CD4-positive, alpha-beta T cell treated with Interferon alpha-2 for 1 hour (primary cell): ENCODE measurements around the gene DPH7.
"Not testable (repeated sequence)": the region's sequence is repeated elsewhere in the genome, so short reads cannot be mapped to it uniquely, and the experiment has no call there.

Experiments used
- DNase-seq, 2 donors: peaks; one replicate each; pipeline ENCODE4 v3.0.0-alpha.2; 2020 to 2022

The DPH7 gene

DNA sequence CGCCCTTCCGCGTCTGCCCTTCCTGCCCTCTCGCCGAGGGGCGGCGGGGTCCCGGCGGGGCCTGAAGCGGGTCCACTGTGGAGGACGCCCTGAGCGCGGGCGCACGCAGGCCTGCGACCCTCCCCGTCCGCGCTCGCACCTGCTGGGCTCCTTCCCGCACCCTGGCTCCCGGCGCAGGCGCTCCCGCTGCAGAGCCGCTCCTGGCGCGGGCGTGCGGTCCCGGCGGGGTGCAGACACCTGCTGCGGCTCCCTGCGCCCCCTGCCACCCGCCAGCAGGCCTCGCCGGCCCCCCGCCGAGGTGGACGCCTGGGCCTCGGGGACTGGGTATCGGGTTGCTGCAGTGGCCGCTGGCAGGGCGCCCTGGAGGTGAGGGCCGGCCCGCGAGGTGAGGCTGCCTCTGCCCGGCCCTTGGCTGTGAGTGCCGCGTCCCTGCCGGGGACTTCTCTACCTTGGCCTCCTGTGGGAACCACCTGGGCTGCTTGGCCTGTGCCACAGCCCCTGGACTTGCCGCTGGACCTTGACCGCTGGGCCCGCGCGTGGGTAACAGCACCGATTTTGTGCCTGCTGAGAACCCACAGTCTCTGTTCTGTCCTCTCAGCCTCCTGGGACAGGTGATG lies 27.4 kb upstream of the DPH7 start:
- DNase-seq, result no peak

DNA sequence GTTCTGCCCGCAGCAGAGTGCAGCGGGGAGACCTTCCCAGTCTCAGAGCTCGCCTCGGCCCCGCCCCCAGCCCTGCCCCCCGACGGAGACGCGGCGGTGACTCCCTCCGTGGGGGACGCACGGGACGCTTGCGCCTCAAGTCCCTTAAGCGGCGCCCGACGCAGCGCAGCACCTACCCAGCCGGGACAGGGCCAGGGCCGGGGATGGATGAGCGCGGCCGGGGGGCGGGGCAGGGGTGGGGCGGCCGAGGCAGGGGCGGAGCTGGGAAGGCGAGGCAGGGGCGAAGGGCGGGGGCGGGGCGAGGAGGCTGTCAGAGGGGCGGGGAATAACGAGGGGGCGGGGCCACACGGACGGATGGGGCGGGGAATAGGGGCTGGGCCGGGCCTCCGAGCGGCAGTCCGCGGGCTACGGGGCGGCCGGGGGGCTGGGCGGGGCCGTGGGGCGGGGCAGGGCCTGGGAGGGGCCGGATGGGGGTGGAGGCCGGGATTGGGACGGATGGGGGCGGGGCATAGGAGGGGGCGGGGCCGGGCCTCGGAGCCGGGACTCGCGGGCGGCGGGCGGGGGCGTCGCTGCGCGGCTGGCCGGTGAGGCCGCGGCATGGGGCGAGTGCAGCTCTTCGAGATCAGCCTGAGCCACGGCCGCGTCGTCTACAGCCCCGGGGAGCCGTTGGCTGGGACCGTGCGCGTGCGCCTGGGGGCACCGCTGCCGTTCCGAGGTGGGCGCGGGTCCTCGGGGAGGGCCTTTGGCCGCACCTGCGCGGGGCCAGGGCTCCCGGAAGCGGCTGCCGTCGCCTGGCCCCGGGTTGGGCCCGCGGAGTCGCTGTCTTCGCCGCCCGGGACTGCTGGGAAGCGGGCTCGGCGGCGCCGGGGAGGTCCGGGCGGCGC lies 26.6 kb upstream of the DPH7 start, which contains the start of gene ARRDC1:
ARRDC1 (plus strand) TSS at position 566 of the 884 bp plus-strand sequence; CDS start at position 598, 32 bp downstream.
- peak; percentile 93 to 94 for DNase-seq

DNA sequence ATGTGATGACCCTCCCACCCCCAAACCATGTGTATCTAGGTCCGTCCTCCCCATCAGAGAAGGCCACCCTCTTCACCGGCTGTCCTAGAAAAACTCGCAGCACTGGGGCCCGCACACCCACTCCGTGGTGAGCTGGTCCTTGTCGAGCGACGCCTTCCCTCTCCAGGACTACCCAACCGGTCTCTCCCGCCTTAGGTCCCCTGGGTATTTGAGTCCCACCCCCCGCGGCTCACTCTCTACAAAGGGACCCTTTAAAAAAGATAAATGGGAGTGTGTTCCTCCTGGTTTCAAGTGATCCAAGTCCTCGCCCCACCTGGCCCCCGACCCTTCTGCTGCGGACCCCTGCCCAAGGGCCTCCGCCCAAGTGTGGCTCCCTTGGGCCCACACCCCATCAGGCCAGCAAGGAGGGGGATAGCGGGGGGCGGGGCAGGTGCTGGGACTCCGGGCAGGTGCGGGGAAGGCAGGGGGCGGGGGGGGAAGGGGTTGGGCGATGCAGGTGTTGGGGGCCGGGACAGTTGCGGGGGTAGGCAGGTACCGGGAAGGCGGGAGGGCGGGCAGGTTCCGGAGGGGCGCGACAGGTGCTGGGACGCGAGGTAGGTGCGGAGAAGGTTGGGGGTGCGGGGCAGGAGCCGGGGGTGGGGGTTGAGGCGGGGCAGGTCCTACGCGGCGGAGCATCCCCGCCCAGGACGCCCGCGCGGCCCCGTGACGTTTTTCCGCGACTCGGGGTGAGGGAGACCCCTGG lies 25.8 kb upstream of the DPH7 start:
- DNase-seq, result no peak

DNA sequence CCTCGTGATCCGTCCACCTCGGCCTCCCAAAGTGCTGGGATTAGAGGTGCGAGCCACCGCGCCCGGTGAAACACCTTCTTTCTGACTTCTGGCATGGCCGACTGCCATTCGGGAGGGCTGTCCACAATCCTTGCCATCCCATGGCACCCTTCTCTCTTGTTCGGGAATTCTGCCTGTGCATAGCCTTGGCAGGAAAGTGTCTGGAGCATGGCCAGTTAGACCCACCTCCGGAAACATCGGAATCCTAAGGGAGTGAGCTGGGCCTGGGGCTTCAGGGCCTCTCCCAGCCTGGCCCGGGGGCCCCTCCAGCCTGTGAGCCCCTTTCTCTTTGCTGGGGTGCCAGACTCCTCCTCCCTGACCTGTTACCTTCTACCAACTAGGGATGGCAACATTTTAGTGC lies 25.2 kb upstream of the DPH7 start:
- no peak for DNase-seq

DNA sequence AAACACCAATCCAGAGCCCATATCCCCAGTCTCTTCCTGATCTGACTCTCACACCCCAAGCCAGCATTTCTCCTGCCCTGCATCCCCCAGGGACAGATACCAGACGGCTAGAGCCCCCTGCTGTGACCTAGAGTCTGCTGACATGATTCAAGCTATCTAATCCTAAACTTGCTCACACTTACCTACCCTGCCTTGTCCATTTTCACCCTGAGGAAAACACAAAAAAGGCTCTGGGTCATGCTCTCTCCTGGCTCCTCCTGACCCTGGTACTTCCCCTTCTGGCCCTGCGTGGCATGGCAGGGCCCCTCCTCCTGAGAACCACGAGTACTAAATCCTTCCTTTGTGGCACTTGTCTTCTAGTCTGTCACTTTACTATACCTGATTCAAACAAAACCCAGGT lies 23.9 kb upstream of the DPH7 start:
- no peak for DNase-seq

DNA sequence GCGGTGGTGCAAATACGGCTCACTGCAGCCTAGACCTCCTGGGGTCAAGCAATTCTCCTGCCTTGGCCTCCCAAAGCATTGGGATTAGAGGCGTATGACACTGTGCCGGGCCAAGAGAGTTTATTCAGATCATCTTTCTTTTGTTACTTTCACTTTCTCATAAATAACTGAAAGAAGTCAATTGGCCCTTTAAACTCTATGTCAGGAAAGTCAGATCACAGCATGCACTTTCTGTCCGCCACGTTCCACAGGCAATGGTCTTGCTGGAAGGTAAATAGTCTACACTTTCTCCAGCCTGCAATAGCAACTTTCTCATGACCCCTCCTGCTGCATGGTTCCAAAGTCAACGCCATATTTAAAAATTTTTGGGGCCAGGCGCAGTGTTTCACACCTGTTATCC lies 20.2 kb upstream of the DPH7 start:
- no peak for DNase-seq

DNA sequence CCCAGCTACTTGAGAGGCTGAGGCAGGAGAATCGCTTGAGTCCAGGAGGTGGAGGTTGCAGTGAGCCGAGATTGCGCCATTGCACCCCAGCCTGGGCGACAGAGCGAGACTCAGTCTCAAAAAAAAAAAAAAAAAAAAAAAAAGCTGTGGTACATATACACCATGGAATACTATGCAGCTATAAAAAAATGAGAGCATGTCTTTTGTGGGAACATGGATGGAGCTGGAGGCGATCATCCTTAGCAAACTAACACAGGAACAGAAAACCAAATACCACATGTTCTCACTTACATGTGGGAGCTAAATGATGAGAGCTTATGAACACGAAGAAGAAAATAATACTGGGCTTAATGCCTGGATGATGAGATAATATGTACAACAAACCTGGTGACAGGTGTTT lies 17.9 kb upstream of the DPH7 start:
- DNase-seq, result not testable (repeated sequence)

DNA sequence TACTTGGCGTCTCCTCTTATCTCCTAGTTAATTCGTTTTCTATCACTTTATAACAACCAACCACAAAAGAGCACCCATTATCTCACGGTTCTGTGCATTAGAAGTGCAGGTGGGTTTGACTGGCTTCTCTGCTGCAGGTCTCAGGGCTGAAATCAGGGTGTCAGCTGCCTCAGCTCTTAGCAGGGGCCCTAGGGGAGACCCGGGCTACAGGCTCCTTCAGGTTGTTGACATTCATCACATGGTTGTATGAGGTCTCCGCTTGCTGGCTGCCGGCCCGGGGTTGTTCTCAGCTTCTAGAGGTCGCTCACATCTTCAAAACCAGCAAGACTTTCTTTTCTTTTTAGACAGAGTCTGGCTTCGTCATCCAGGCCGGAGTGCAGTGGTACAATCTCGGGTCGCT lies 14.5 kb upstream of the DPH7 start:
- DNase-seq, result no peak

DNA sequence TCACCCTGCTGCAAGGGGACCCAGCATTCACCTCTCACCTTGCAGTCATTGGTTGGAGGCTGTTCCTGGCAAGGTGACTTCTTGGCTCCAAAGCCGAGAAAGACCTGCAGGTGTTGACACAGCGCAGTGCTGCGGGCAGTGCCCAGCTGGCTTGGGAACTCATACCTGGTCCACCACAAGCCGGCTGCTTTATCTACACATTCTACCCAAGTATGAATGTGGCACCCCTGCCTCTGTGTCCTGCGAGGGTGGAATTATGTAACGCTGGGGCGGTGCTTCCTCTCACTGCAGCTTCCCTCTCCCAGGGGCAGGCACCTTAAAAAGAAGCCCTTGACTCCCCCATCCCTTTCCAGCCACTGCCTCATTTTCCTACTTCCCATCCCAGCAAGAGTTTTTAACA lies 14.0 kb upstream of the DPH7 start:
- DNase-seq, result no peak

DNA sequence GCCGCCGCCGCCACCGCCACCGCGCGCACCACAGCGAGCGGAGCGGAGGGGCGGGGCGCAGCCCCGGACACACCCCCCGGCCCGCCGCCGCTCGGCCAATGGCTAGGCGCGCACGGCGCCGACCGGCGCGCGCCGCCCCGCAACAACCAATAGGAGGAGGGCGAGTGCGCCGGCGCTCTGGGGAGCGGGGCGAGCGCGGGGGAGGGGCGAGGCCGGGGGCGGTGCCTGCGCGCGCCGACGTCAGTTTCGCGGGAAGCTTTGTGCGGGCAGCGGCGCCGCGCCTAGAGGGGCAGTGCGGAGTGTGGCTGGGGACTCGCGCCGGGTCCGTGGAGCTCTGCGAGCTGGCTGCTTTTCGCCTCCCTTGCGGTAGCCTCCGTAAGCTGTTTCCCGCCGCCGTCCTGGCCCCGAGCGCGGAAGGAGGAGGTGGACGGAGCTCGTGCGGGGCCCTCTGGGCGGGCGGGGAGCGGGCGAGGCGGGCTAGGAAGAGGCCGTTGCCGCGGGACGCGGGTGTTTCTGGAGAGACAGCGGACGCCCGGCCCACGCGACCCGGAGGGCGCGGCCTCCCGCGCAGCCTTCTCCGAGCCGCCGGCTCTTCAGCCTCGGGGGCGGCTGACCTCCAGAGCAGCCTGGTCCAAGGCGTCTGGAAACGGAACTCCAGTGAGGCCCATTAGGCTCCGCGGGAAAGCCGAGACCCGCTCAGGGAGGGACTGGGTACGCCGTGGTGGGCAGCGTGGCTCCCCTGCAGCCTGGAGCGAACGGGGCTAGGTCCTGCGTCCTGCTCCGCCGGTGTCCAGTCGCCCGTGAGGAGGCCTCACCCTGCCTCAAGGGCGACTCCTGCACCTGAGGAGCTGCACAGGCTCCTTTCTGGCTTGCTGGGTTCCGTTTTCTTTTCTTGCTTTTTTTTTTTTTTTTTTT lies 12.0 kb upstream of the DPH7 start, which contains the start of gene ZMYND19:
ZMYND19 (minus strand) TSS at position 44 of the 915 bp plus-strand sequence. CDS start 249 bp downstream, outside the sequence.
- DNase-seq, result peak; percentile 87 to 93

DNA sequence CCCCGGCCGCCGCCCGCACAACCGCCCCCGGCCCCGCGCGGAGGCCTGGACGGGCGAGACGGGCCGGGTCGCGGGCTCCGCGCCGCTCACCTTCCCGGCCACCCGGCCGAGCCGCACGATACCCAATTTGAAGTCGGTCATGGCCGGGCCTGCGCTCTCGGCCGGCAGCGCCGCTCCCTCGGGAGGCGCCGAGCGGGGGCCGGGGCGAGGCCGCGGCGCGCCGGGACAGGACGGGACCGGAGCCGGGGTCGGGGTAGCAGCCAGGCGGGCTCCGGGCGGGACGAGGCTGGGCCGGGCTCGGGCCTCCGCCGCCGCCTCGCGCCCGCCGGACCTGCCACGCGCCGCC lies 11.4 kb upstream of the DPH7 start:
- no peak for DNase-seq

DNA sequence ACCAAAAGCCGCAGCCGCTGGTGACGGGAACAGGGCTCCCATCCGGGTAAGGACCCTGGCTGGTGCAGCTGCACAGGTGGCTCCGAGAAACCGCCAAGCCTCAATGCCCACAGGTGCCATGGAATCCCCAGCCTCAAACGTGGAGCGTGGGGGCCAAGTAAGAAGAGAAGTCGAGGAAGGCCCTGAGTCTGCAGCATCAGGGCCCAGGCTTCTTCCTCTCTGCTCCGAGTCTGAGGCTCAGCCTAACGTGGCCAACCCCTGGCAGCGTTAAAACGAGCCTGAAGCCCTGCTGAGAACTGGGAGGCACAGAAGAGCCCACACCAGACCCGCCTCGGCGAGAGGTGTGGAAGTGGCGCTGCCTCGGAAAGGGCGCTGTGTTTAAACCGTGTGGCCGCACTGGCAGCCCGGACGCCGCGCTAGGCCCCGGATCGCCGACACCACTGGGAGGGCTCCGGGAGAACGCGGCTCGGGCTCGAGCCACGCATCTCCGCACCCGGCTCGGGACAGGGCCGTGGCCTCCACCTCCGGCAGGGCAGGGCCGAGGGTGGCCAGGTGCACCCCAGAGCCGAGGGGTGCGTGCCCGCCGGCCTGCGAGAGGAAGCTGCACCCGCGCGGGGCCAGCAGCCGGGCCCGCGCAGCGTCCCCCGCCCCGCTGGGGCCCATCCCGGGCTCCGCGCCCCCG lies 10.9 kb upstream of the DPH7 start:
- DNase-seq, result no peak

DNA sequence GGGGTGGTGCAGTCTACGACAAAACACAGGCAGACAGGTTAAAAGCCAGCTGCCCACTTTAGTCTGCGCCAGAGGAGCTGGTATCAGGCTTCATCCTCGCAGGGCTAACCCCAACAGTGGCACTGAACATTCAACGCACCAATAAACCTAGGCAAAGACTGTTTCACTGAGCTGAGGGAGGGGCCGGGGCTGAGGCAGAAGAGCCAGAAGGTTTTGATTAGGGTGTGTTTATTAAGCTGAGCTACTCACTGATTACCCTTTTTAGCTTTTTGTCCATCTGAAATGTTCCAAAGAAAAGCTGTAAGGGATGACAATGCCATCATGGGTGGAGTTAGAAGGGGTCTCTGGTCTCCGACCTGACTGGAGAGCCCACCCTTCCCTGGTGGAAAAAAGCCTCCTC lies 10.2 kb upstream of the DPH7 start:
- DNase-seq, result no peak

DNA sequence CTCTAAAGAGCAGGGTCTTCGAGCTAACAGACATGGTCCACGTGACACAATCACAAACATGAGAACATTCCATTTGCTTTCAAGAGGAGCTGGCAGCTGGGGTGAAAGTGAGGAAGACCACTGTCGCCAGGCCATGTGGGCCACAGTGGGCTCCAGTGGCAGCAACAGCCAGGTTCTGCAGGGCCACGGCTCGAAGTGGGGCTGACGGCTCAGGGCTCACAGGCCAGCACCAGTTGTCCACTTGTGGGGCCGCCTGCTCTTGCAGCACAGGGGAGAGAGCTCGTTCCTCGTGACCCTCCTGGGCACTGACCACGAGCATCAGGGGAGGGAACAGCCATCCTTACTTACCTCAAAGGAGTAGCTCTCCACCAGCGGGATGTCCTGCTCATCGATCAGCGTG lies 9.6 kb upstream of the DPH7 start:
- no peak for DNase-seq

DNA sequence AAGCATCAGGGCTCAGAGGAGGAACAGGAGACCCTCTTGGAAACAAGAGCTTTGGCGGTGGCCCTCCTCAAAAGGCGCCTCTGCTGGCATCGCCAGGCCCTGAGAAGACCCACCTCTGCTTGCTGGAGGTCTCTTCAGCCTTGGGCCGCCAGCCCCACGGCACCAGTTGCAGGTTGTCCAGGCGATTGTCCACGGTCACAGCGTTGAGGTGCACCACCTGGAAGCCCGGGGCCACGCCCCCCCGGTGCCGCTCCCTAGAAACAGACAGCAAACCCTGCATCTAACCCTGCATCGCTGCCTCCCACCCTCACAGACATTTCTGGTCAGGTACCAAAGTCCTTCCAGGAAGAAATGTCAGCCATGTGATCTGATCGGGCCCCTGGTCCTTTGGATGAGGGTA lies 8.1 kb upstream of the DPH7 start:
- DNase-seq, result no peak

DNA sequence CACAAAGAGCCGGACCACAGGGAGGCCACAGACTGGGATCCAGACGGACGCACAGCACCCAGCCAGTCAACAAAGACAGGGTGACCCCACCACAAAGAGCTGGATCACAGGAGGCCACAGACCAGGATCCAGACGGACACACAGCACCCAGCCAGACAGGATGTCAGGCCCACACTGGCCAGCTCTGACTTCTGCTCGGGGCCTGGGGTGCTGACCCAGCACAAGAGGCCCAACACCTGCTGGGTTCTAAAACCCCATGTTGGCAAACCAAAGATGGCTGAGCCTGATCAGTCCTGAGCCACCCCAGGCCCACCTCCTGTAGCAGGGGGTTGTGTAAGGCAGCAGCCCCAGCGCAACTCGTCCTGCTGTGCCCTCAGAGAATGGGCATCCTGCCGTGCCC lies 5.2 kb upstream of the DPH7 start:
- no peak for DNase-seq

DNA sequence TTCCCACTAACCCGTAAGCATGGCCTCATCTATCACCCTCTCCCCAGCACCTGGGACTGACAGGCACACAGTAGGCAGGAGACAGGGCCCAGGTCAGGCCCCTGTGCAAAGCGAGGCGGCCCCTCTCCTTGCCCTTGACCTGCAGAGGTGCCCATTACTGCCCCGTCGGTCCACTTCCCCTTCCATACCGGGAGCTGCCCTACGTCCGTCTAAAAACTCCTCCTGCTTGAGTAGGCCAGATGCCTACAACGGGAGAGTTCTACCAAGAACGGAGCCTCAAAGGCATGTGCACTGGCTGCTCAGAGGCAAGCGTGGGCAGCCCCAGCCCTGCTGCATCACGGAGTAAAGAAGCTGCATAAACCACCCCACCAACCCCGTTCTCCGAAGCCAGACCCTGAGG lies 4.6 kb upstream of the DPH7 start:
- DNase-seq, result no peak

DNA sequence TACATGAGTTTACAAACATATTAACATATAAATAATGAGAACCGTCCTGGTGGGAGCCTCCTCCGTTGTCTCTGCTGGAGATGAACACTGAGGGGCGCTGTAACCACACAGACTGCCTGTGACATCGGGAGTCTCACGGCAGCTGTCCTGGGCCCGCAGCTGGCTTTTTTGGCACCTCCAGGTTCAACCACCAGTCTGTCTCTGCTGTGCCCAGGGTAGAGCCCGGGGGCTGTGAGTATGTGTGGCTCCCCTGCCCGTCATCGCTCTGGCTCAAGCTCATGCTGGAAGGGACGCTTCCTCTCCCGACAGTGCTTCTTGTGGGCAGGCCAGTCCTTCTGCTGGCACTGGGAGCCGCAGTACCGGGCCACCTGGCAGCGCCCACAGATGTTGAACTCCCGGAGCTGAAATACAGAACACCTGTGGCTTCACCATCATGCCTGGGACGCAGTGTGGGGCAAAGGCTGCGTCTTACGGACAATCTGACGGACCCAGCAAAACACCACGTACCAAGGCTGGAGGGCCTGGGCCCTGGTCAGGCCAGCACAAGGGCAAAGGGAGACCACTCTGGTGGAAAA lies 3.6 kb upstream of the DPH7 start:
- DNase-seq, result no peak

DNA sequence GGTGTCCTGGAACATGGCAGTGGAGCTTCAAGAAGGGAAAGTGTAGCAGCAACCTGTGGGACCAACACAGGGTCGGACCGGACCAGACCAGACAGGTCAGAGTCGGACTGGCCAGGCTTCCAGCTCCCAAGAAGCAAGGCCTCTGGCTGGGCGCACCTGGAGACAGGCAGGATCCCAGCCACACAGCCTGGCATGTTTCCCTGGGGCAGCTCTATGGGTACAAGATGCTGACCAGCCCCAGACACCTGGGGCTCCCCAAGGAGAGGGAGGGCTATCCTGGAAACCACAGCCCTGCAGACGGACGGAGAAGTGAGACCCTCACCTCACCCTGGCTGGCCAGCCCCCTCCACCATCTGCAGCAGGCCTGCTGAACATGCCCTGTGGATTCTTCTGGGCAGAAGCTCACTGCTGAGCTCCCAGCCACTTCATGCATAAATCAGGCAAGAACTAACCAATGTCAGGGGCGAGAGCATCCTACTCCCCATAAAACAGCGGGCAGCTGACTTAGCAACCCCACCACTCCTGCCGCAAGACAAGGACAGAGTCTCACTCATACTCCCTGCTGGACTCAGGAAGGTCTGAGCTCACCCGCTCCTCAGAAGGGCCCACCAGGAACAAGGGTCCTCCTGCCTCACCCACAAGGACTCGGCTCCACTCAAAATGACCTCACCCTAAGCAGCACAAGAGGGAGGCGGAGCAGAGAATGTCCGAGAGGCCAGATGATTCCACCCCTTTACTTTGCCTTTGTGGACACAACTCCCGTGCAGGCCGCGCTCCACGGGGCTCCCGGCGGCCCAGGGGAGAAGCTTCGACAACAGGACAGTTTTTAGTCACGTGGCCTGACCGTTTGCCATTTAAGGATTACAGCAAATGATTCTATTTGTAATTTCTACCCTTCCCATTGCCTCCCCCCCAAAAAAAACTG lies 2.9 kb upstream of the DPH7 start:
- DNase-seq, result no peak

DNA sequence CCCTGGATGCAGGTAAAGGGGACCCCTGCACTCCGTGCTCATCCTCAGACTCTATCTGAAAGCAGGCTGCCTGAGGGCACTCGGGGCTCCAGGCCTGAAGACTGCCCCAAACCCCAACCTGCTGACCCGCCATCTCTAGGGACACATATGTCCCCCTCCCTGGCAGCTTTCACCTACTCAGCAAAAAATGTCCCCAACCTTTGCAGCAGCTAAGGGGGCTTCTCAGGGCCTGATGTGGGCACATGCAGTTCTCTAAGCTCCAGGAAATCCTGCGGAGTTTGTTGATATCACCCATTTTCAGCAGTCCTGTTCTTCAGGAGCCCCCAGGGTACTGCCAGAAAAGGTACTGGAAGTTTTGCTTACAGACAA lies 2.2 kb upstream of the DPH7 start:
- DNase-seq, result no peak
